Common myeloid progenitor, CD34-positive (primary cell): ENCODE data around the gene ARSG.

Experiments
- CTCF ChIA-PET: fragments of 350-600 bp; sonication (Branson Sonifier 250); formaldehyde crosslinking; loops from one replicate; lab custom pipeline; 2021; ENCODE audit warnings: antibody characterized with exemption; lab: Charles Lee
- POLR2A ChIA-PET: fragments of 350-600 bp; sonication (Branson Sonifier 250); formaldehyde crosslinking; loops from one replicate; lab custom pipeline; 2021; ENCODE audit warnings: antibody characterized with exemption; lab: Charles Lee
- DNase-seq, 3 donors: peaks; one replicate each; pipeline versions ENCODE4 v3.0.0 to v3.0.0-alpha.2; 2013
- H3K27ac ChIP-seq, 2 experiments: 1 replicate in 1 of 2; 2 replicates in 1 of 2; pipeline ENCODE4 v1.7.0; 2013; ENCODE audit warnings: inconsistent platforms in 2 of 2, low read length in 2 of 2, mild to moderate bottlenecking in 2 of 2, low read depth in 1 of 2, moderate library complexity in 1 of 2; ENCODE audit not compliant: severe bottlenecking in 2 of 2, insufficient read depth in 1 of 2, poor library complexity in 1 of 2
- H3K27me3 ChIP-seq, 5 experiments: replicated peaks in 2 of 5; 1 replicate in 3 of 5; 2 replicates in 2 of 5; pipeline versions ENCODE4 v1.6.1 to v1.7.0; 2013; ENCODE audit warnings: low read length in 4 of 5, mild to moderate bottlenecking in 2 of 5, moderate library complexity in 2 of 5, inconsistent platforms in 1 of 5; ENCODE audit not compliant: insufficient read depth in 5 of 5, control insufficient read depth in 4 of 5
- H3K36me3 ChIP-seq, 4 experiments: 1 replicate in 2 of 4; 2 replicates in 2 of 4; pipeline versions ENCODE4 v1.6.1 to v1.7.0; 2013; ENCODE audit warnings: low read length in 3 of 4, control low read depth in 1 of 4, mild to moderate bottlenecking in 1 of 4; ENCODE audit not compliant: control insufficient read depth in 4 of 4, insufficient read depth in 4 of 4
- H3K4me1 ChIP-seq, 4 experiments: 1 replicate in 3 of 4; 2 replicates in 1 of 4; pipeline versions ENCODE4 v1.6.1 to v1.7.1; 2013; ENCODE audit warnings: low read length in 3 of 4, mild to moderate bottlenecking in 3 of 4, control low read depth in 1 of 4, inconsistent platforms in 1 of 4, moderate library complexity in 1 of 4; ENCODE audit not compliant: control insufficient read depth in 4 of 4, insufficient read depth in 4 of 4; ENCODE audit errors: control extremely low read depth in 1 of 4
- H3K4me3 ChIP-seq, 7 experiments: 1 replicate in 4 of 7; 2 replicates in 3 of 7; pipeline versions ENCODE4 v1.5.1 to v1.7.0; 2013; ENCODE audit warnings: mild to moderate bottlenecking in 7 of 7, low read length in 6 of 7, moderate library complexity in 6 of 7, inconsistent platforms in 2 of 7, low read depth in 2 of 7, control low read depth in 1 of 7; ENCODE audit not compliant: insufficient read depth in 4 of 7, control insufficient read depth in 1 of 7; ENCODE audit errors: extremely low read depth in 1 of 7
- H3K9me3 ChIP-seq, 5 experiments: 1 replicate in 4 of 5; 2 replicates in 1 of 5; pipeline versions ENCODE4 v1.6.1 to v1.7.1; 2013; ENCODE audit warnings: low read length in 4 of 5, mild to moderate bottlenecking in 2 of 5, inconsistent platforms in 1 of 5, low read depth in 1 of 5, moderate library complexity in 1 of 5; ENCODE audit not compliant: control insufficient read depth in 4 of 5, insufficient read depth in 2 of 5; ENCODE audit errors: control extremely low read depth in 1 of 5
- WGBS: methylation state at CpG from one replicate; pipeline ENCODE4 v1.1.5; 2013; ENCODE audit not compliant: insufficient coverage; 5-methylcytosine and 5-hydroxymethylcytosine counted together

The ARSG gene

DNA sequence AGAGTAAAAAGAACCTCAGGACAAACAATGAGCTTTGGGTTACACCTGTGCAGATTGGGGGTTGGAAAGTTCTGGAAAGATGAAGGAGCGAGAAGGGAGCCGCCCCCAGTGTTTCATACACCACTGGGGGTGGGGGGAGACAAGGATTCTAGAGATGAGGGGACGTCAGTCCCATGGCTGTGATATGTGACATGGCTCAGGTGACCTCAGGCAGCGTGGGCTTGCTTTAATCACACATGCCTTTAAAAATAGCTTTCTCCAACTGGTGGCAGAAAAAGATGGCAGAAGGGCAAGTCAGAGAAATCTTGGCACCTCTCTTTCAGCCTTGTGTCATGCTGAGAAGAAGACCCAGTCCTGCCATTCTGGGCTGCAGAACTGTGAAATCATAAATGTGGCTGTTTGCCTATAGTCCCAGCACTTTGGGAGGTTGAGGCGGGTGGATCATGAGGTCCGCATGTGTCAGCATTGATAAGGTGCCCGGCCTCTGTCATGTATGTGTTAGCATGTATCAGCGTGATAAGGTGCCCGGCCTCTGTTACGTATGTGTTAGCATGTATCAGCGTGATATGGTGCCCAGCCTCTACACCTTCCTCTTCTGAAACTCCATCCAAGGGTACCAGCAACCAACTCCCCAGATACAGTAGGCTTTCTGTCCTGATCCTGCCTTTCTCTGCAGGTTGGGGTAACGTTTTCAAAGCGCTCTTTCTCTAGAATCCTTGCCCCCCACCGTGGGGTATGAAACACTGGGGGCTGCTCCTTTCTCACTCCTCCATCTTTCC lies 141.0 kb downstream of the ARSG start:
- Histone ChIP-seq H3K36me3 (peaks cover 0 to 18% (median 2%) of the 10 kb centered on the region in 4 experiments), H3K27ac (no peak overlapping the region), H3K9me3 (no peaks in the 10 kb centered on the region), H3K4me3 (no peak overlapping the region), H3K27me3 (no peaks in the 10 kb centered on the region), H3K4me1 (peaks cover 5 to 16% (median 14%) of the 10 kb centered on the region in 4 experiments)
- ChIA-PET CTCF (interaction anchor here (0.9 to 3.1 kb wide), 14 partner anchors 7 to 248 kb away, joined by 3 to 22 read pairs (median 4); no protein-coding TSS in a partner anchor), POLR2A (no interaction called here)
- 94% methylated on average over 11 of the region's 14 CpGs for WGBS
- no peak for DNase-seq

DNA sequence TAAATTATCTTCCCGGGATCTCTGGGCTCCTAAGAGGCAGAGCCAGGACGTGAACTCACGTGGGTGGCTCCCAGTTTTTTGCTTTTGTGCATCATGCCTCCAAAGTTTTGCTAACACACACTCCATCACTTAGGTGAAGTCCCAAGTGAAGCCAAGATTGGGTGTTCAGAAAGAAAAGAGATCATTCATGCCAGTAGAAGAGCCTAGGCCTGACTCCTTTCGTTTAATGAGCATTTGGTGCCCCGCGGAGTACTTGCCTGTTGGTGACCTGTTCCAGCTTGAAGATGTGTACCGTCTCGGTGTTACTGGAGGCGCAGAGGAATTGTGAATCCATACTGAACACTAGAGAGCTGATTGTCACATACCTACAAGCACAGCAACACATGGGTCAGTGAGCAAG lies 141.9 kb downstream of the ARSG start:
- POLR2A ChIA-PET: no interaction called here
- CTCF ChIA-PET: interaction anchor here (1.1 to 3.1 kb wide), 9 partner anchors 8 to 246 kb away, joined by 3 to 22 read pairs (median 4); no protein-coding TSS in a partner anchor
- DNase-seq: no peak
- H3K9me3 ChIP-seq: no peaks in the 10 kb centered on the region
- 100% methylated on average over 7 of the region's 9 CpGs for WGBS
- H3K27me3 ChIP-seq: no peaks in the 10 kb centered on the region
- H3K4me1 ChIP-seq: peaks cover 14 to 26% (median 23%) of the 10 kb centered on the region in 4 experiments
- H3K4me3 ChIP-seq: no peak overlapping the region
- H3K36me3 ChIP-seq: peaks cover 0 to 18% (median 2%) of the 10 kb centered on the region in 4 experiments
- H3K27ac ChIP-seq: no peak overlapping the region

DNA sequence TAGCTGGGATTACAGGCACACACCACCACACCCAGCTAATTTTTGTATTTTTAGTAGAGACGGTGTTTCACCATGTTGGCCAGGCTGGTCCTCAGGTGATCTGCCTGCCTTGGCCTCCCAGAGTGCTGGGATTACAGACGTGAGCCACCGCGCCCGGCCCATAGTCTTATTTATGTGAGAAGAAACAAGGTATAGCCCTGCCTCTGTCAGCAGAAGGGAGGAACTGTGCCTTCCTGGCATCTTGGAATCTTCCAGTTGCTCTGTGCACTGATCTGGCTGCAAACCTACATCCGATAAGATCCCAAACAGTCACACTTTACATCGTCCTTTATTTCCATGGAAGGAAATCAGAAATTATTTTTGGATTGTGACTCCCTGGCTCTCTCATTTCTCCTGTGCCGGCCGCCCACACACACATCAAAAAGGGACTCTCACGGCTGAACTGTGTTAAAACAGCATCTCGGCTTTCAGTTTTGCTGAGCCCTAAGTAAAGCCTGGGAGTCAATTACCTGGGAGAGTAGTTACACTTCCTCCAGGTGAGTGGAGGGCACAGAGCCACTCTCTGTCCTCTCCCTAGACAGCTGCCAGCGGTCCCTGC lies 142.7 kb downstream of the ARSG start:
- Histone ChIP-seq H3K9me3 (no peaks in the 10 kb centered on the region), H3K4me3 (no peak overlapping the region), H3K27me3 (no peaks in the 10 kb centered on the region), H3K27ac (no peak overlapping the region), H3K4me1 (peaks cover 17 to 33% (median 27%) of the 10 kb centered on the region in 4 experiments), H3K36me3 (peaks cover 0 to 18% (median 2%) of the 10 kb centered on the region in 4 experiments)
- CTCF ChIA-PET: interaction anchor here (0.8 to 3.1 kb wide), 8 partner anchors 8 to 170 kb away, joined by 3 to 22 read pairs (median 4); no protein-coding TSS in a partner anchor
- WGBS: 96% methylated on average over 11 of the region's 12 CpGs
- POLR2A ChIA-PET: no interaction called here
- no peak for DNase-seq

DNA sequence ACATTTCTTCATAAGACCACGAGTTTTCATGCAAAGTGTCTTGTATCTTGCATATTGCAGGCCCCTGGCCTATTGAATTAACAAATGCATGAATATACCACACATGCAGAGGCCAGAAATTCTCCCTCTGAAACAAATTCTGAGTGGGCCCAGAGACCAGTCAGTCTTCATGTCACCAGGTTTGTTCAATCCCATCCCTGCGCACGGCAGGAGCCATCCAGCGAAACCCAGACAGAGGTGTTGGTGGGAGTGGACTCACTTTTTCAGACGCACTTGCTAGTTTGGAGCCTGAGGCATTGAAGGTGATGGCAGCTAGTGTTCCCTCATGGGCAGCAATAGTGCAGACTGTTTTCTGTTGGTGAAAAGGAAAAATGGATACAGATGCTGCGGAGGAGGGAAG lies 144.1 kb downstream of the ARSG start:
- Histone ChIP-seq H3K27me3 (no peaks in the 10 kb centered on the region), H3K36me3 (peaks cover 0 to 17% (median 2%) of the 10 kb centered on the region in 4 experiments), H3K4me1 (peaks cover 24 to 44% (median 34%) of the 10 kb centered on the region in 4 experiments), H3K4me3 (no peak overlapping the region), H3K9me3 (no peaks in the 10 kb centered on the region), H3K27ac (no peak overlapping the region)
- no peak for DNase-seq
- ChIA-PET CTCF (interaction anchor here (0.7 to 3.6 kb wide), 14 partner anchors 14 to 254 kb away, joined by 3 to 15 read pairs (median 4); no protein-coding TSS in a partner anchor), POLR2A (interaction anchor here (1.0 to 1.1 kb wide), 2 partner anchors 18 to 77 kb away, joined by 3 to 4 read pairs; partner anchors contain the start of gene PRKAR1A)
- WGBS: 100% methylated on average over 4 of the region's 6 CpGs

DNA sequence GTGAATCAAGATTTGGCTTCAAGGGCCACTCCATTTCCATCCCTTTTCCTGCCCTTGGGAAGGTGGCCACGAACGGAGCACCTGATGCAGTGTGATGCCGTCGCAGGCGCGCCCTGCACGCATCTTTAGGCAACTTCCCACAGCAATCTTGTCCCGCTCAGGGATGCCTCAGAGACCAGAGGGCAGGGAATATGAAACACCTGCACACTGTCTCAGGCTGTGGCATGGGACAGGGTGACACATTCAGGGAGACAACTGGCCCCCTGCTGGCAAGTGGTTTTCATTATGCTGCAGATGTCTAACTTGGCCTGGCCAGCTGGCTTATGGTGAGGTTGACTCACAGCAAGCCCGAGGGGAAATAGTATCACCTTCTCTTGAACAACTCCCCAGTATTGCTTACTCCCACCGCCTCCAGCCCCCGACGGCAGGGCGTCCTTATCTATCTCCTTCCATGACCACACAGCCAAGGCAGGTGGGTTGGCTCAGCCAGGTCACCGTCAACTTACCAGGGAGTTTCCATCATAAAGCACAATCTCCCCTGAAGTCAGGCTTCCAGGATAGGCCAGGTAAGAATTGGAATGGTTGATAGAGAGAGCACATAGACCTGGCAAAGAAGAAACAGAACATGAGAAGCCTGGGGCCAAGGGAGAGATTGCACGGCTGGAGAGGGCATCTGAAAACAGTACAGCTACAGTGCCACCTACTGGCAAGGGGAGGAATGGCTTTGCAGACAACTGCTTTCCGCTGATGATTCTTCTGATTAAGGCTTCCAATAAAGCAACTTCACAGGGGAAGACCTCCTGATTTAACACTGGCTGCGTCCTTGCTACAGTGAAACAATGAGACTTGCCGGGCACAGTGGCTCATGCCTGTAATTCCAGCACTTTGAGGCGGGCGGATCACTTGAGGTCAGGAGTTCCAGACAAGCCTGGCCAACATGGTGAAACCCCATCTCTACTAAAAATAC lies 144.9 kb downstream of the ARSG start:
- peaks cover 0 to 10% (median 2%) of the 10 kb centered on the region in 4 experiments for H3K36me3 ChIP-seq
- no peak overlapping the region for H3K4me3 ChIP-seq
- CTCF ChIA-PET: interaction anchor here (0.7 to 4.6 kb wide), 21 partner anchors 13 to 255 kb away, joined by 3 to 15 read pairs (median 4); no protein-coding TSS in a partner anchor
- H3K27me3 ChIP-seq: no peaks in the 10 kb centered on the region
- H3K27ac ChIP-seq: no peak overlapping the region
- 60% methylated on average over 17 of the region's 20 CpGs for WGBS
- H3K4me1 ChIP-seq: peaks cover 31 to 52% (median 42%) of the 10 kb centered on the region in 4 experiments
- H3K9me3 ChIP-seq: no peaks in the 10 kb centered on the region
- POLR2A ChIA-PET: interaction anchor here (1.0 to 1.1 kb wide), 2 partner anchors 18 to 76 kb away, joined by 3 to 4 read pairs; partner anchors contain the start of gene PRKAR1A
- peak; percentile 84 to 92 (median 88) for DNase-seq
